GM18951 (cell line): ENCODE results near the gene TBPL2.
"Not testable (repeated sequence)": the region's sequence is repeated elsewhere in the genome, so short reads cannot be mapped to it uniquely, and the experiment has no call there.

ENCODE experiments used
- POLR2A ChIP-seq: IDR thresholded peaks from 4 replicates; pipeline ENCODE4 v1.6.1; 2011; ENCODE audit warnings: mild to moderate bottlenecking; ENCODE audit not compliant: insufficient read length, insufficient read depth; ENCODE audit errors: extremely low read depth
- in situ Hi-C: fragments of 300-500 bp; cut with MboI; formaldehyde crosslinking; loops from one replicate; pipeline ENCODE4 v1.12.0; 2022; ENCODE audit warnings: low sequenced_read_pairs, mixed read lengths, inconsistent platforms; ENCODE audit not compliant: unreplicated experiment

Gene TBPL2

DNA sequence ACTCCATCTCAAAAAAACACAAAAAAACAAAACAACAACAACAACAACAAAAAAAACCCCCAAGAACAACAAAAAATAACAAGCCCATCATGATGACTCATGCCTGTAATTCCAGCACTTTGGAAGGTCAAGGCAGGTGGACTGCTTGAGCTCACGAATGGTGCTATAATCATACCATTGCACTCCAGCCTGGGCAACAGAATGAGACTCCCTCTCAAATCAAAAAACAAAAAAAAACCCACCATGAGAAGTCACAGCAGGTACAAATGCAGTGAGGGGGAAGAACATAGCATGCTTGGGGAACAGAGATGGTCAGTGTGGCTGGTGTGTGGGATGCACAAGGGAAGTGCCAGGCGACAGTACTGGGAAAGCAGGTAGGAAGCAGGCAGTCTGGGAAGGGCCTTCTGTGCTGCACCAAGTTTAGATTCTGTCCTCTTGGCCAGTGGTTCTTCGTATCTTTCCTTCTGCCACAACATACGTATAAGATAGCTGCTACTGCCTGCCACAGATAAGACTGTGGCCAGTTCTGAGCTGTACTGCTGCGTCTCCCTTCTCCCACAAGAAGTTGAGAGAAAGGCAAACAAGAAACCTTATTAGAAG lies 56.8 kb downstream of the TBPL2 start:
- in situ Hi-C loops: no loop called here
- no peak for TF ChIP-seq POLR2A

GRCh38 chr14:55383056-55383466 lies 57.4 kb downstream of the TBPL2 start:
- in situ Hi-C loops: not testable (repeated sequence)

DNA sequence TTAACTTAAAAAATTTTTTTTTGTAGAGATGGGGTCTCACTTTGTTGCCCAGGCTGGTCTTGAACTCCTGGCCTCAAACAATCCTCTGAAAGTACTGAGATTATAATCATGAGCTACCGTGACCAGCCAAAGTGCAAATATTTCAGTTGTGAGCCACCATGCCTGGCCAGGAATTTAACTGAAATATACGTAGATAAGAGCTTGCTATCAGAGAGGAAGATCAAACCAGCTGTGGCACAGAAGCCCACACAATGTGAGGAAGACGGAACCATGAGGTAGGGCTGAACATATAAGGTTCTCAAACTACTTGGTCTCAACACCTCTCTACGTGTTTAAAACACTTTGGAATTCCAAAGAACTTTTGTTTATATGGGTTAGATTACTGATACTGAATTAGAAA lies 57.9 kb downstream of the TBPL2 start:
- in situ Hi-C loops: no loop called here
- TF ChIP-seq POLR2A: no peak

GRCh38 chr14:55381561-55381960 lies 58.9 kb downstream of the TBPL2 start:
- in situ Hi-C loops: no loop called here

GRCh38 chr14:55381040-55381439 lies 59.4 kb downstream of the TBPL2 start:
- TF ChIP-seq POLR2A: no peak
- in situ Hi-C loops: no loop called here

More at GRCh38 chr14:55381561-55381960, 58.9 kb downstream of the TBPL2 start:
- TF ChIP-seq POLR2A: no peak

DNA sequence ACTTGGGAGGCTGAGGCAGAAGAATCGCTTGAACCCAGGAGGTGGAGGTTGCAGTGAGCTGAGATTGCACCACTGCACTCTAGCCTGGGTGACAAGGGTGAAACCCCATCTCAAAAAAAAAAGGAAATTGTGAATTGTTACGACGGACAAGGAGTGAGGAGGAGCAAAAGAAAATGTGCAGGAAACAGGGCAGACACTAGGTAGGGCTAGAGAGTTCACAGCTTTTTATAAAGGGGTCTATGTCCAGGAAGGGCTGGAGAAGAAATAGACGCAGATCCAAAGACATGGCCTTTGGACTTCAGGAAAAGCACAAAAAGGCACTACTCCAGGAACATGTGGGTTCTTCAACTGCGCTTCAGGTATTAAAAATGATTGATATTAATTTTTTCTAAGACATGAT lies 63.2 kb downstream of the TBPL2 start:
- in situ Hi-C loops: no loop called here
- no peak for TF ChIP-seq POLR2A

GRCh38 chr14:55374771-55375170 lies 65.6 kb downstream of the TBPL2 start:
- in situ Hi-C loops: no loop called here
- no peak for TF ChIP-seq POLR2A

DNA sequence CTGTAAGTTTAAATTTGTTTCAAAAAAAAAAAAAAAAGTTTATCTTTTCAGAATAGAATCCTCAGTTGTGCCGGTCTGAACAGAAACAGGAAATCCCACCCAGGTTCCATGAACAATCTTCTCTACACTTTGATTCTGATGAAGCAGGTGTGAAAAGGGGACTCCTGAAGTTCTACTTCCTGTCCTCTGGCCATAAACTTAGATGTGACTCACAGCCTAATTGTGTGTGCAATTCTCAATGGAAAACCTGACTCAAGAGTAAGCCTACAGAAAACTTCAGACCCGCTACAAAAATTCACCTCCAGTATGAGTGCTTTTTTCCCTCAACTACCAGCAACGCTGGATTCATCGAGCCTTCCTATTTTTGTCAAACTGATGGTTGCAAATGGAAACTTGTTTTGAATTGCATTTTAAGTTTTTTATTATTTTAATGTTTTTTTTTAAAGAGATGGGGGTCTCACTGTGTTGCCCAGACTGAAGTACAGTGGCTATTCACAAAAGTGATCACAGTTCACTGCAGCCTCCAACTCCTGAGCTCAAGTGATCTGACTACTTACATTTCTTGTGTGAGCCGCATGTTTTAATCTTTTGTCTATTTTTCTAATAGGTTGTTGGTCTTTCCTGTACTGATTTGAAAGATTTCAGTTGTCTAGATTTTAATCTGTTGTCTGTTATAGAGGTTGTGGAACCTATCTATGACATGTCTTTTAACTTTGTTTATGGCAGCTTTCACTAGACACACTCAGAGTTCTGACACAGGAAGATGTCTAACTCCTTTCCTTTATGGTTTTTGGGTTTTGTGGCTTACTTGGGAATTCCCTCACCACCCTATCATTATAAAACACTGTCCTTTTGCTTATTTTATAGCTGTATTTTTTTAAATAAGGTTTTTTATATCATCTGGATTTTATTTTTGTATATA lies 66.4 kb downstream of the TBPL2 start:
- TF ChIP-seq POLR2A: no peak

DNA sequence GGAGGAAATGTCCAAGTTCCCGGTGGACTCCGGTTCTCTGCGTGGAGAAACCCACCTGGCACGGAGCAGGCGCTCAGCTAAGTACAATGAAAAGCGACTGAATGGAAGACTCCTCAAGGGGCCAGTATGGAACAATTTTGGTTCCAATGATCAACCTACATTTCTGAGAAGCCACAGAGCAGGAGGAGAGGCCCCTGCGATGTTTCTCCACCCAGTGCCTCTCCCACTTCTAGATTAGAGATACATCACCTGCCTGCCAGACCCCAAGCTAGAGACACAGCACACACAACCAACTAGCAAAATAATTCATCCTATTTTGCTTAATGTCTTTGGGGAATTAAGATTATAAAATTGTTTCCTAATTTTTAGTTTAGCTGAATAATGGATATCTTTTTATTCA lies 67.6 kb downstream of the TBPL2 start:
- in situ Hi-C loops: no loop called here
- no peak for TF ChIP-seq POLR2A

More for the DNA sequence above, 66.4 kb downstream of the TBPL2 start:
- in situ Hi-C loops: no loop called here

DNA sequence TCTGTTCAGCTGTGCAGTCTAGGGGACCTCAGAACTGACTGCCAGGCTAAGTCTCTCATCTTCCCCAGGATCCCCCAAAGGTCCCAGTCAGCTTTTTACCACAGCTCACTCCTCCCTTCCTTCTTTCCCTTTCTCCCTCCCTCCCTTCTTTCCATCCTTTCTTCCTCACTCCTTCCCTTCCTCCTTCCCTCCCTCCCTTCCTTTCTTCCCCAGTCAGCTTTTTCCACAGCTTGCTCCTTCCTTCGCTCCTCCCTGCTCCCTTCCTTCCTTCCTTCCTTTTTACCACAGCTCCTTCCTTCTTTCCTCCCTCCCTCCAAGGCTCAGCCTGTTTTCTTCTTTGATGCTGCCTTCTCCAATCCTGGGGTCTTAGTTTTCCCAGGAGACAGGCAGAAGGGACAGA lies 68.0 kb downstream of the TBPL2 start:
- in situ Hi-C loops: no loop called here
- TF ChIP-seq POLR2A: no peak

DNA sequence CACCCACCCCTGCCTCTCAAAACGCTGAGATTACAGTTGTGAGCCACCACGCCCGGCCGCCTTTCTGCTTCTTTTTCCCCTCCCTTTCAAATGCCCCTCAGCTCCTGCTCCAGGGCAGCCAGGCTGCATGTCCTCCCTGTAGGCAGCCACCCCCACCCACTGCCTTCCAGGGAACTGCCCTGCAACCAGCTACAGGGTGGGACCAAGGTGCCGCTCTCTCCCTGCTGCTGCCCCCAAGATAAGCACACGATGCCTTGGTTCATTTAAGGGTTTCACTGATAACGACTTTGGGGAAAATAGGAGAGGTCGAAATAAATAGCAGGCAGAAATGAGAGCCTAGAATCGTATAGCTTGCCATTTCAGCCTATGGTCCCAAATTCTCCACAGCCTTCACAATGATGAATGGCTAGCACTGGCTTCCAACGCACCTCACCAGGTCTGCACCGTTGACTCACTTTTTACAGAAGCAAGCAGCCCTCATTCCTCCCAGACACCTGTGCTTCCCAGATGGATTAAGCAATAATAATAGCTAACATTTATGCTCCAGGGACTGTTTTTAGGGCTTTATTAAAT lies 69.4 kb downstream of the TBPL2 start:
- in situ Hi-C loops: no loop called here
- no peak for TF ChIP-seq POLR2A

- in situ Hi-C loops: no loop called here
- TF ChIP-seq POLR2A: no peak
Measured at GRCh38 chr14:55366271-55366670, 74.1 kb downstream of the TBPL2 start.
